WERI-Rb-1 (cell line): ENCODE measurements around the gene WWOX.

ENCODE experiments used
- DNase-seq: peaks from one replicate; pipeline ENCODE4 v3.0.0-alpha.2; 2020
- H3K27ac ChIP-seq: fragments of 250-450 bp; sonication (Bioruptor Pico); 2 replicates; pipeline ENCODE4 v1.5.1; 2020; ENCODE audit warnings: mild to moderate bottlenecking, moderate library complexity
- H3K27me3 ChIP-seq: fragments of 250-450 bp; sonication (Bioruptor Pico); 2 replicates; pipeline ENCODE4 v1.5.1; 2021; ENCODE audit warnings: mild to moderate bottlenecking, low read depth, moderate library complexity; ENCODE audit not compliant: insufficient read depth, severe bottlenecking
- H3K36me3 ChIP-seq: fragments of 250-450 bp; sonication (Bioruptor Pico); 2 replicates; pipeline ENCODE4 v1.5.1; 2020; ENCODE audit warnings: mild to moderate bottlenecking, moderate library complexity
- H3K4me3 ChIP-seq: 2 replicates; pipeline ENCODE4 v1.5.1; 2011; ENCODE audit warnings: low read depth, mild to moderate bottlenecking, control low read depth, low read length
- H3K9me3 ChIP-seq: fragments of 250-450 bp; sonication (Bioruptor Pico); 2 replicates; pipeline ENCODE4 v1.5.1; 2021; ENCODE audit warnings: mild to moderate bottlenecking, moderate library complexity; ENCODE audit not compliant: severe bottlenecking
- CTCF ChIP-seq: IDR thresholded peaks from 2 replicates; pipeline ENCODE4 v1.5.1; 2011; ENCODE audit warnings: low read depth, mild to moderate bottlenecking, control low read depth, inconsistent platforms, low read length

The WWOX gene

GRCh38 chr16:78431004-78431670 is 331.7 kb downstream of the WWOX start:
- H3K27me3 ChIP-seq, result no peaks in the 10 kb centered on the region
- no peak for TF ChIP-seq CTCF
- no peak overlapping the region for H3K4me3 ChIP-seq
- no peaks in the 10 kb centered on the region for H3K9me3 ChIP-seq
- no peak for DNase-seq
- peaks cover 3% of the 10 kb centered on the region; the same call in 1 of the 2 replicates for H3K36me3 ChIP-seq
- H3K27ac ChIP-seq, result no peak overlapping the region

GRCh38 chr16:78431701-78432100 is 332.2 kb downstream of the WWOX start:
- Histone ChIP-seq H3K9me3 (no peaks in the 10 kb centered on the region), H3K36me3 (peaks cover 3% of the 10 kb centered on the region; the same call in 1 of the 2 replicates), H3K27me3 (no peaks in the 10 kb centered on the region), H3K4me3 (no peak overlapping the region), H3K27ac (no peak overlapping the region)
- no peak for TF ChIP-seq CTCF
- DNase-seq, result no peak

GRCh38 chr16:78432451-78432850 is 333.0 kb downstream of the WWOX start:
- no peak for DNase-seq
- TF ChIP-seq CTCF, result no peak
- H3K27ac ChIP-seq, result no peak overlapping the region
- no peaks in the 10 kb centered on the region for H3K9me3 ChIP-seq
- H3K27me3 ChIP-seq, result no peaks in the 10 kb centered on the region
- peaks cover 3% of the 10 kb centered on the region; the same call in 1 of the 2 replicates for H3K36me3 ChIP-seq
- H3K4me3 ChIP-seq, result no peak overlapping the region

GRCh38 chr16:78433116-78433515 is 333.7 kb downstream of the WWOX start:
- Histone ChIP-seq H3K36me3 (peaks cover 3% of the 10 kb centered on the region; the same call in 1 of the 2 replicates), H3K27ac (no peak overlapping the region), H3K4me3 (no peak overlapping the region), H3K27me3 (no peaks in the 10 kb centered on the region), H3K9me3 (no peaks in the 10 kb centered on the region)
- TF ChIP-seq CTCF, result no peak
- DNase-seq, result no peak

GRCh38 chr16:78434401-78434800 is 334.9 kb downstream of the WWOX start:
- no peak overlapping the region for H3K4me3 ChIP-seq

More at GRCh38 chr16:78434401-78434800, 334.9 kb downstream of the WWOX start:
- peaks cover 3% of the 10 kb centered on the region; the same call in 1 of the 2 replicates for H3K36me3 ChIP-seq
- no peak overlapping the region for H3K27ac ChIP-seq
- DNase-seq, result no peak
- no peaks in the 10 kb centered on the region for H3K27me3 ChIP-seq
- H3K9me3 ChIP-seq, result no peaks in the 10 kb centered on the region
- TF ChIP-seq CTCF, result no peak
